ENCODE measurements around the gene FBXL17.

FBXL17 gene

GRCh38 chr5:107919361-107919760 is 462.5 kb downstream of the FBXL17 start:
- no peaks in the 10 kb centered on the region for H4K20me1 ChIP-seq (ENCODE audit: insufficient read depth, low read length)
- H2AFZ ChIP-seq (ENCODE audit: low read depth, low read length), result no peak overlapping the region
- no peak overlapping the region for H3K27ac ChIP-seq (ENCODE audit: low read length)
- no peaks in the 10 kb centered on the region for H3K36me3 ChIP-seq (replicated peaks; ENCODE audit: low read depth, low read length)
- H3K27me3 ChIP-seq (ENCODE audit: low read depth, low read length), result no peaks in the 10 kb centered on the region
- peaks cover 17% of the 10 kb centered on the region for H3K4me1 ChIP-seq (ENCODE audit: low read length)
- H3K4me2 ChIP-seq (ENCODE audit: low read length), result peak overlapping the region; percentile 56
- no peaks in the 10 kb centered on the region for H3K79me2 ChIP-seq (ENCODE audit: low read length)
- 0 out of 2 replicates have a peak overlapping the region, but pooled peaks have one; percentile 22 for H3K4me3 ChIP-seq (ENCODE audit: low read length)
- no peaks in the 10 kb centered on the region for H3K9me3 ChIP-seq (ENCODE audit: insufficient read depth, low read length)
- H3K9ac ChIP-seq (ENCODE audit: low read length), result no peak overlapping the region
- no peak for TF ChIP-seq EZH2phosphoT487 (IDR thresholded peaks at IDR 0.05; ENCODE audit: low read depth)
- TF ChIP-seq, protein P1, sequence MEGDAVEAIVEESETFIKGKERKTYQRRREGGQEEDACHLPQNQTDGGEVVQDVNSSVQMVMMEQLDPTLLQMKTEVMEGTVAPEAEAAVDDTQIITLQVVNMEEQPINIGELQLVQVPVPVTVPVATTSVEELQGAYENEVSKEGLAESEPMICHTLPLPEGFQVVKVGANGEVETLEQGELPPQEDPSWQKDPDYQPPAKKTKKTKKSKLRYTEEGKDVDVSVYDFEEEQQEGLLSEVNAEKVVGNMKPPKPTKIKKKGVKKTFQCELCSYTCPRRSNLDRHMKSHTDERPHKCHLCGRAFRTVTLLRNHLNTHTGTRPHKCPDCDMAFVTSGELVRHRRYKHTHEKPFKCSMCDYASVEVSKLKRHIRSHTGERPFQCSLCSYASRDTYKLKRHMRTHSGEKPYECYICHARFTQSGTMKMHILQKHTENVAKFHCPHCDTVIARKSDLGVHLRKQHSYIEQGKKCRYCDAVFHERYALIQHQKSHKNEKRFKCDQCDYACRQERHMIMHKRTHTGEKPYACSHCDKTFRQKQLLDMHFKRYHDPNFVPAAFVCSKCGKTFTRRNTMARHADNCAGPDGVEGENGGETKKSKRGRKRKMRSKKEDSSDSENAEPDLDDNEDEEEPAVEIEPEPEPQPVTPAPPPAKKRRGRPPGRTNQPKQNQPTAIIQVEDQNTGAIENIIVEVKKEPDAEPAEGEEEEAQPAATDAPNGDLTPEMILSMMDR (IDR thresholded peaks at IDR 0.05; ENCODE audit: low read depth, low read length), result no peak

GRCh38 chr5:107917983-107918382 is 463.9 kb downstream of the FBXL17 start:
- Histone ChIP-seq H3K27ac (ENCODE audit: low read length) (no peak overlapping the region), H3K9me3 (ENCODE audit: insufficient read depth, low read length) (no peaks in the 10 kb centered on the region), H3K9ac (ENCODE audit: low read length) (no peak overlapping the region), H3K4me1 (ENCODE audit: low read length) (peaks cover 17% of the 10 kb centered on the region), H3K36me3 (replicated peaks; ENCODE audit: low read depth, low read length) (no peaks in the 10 kb centered on the region), H2AFZ (ENCODE audit: low read depth, low read length) (no peak overlapping the region), H3K4me3 (ENCODE audit: low read length) (no peak overlapping the region), H3K4me2 (ENCODE audit: low read length) (no peak overlapping the region), H3K27me3 (ENCODE audit: low read depth, low read length) (no peaks in the 10 kb centered on the region), H4K20me1 (ENCODE audit: insufficient read depth, low read length) (no peaks in the 10 kb centered on the region), H3K79me2 (ENCODE audit: low read length) (no peaks in the 10 kb centered on the region)
- TF ChIP-seq EZH2phosphoT487 (IDR thresholded peaks at IDR 0.05; ENCODE audit: low read depth), result no peak
- TF ChIP-seq, protein P1 (IDR thresholded peaks at IDR 0.05; ENCODE audit: low read depth, low read length), result no peak

DNA sequence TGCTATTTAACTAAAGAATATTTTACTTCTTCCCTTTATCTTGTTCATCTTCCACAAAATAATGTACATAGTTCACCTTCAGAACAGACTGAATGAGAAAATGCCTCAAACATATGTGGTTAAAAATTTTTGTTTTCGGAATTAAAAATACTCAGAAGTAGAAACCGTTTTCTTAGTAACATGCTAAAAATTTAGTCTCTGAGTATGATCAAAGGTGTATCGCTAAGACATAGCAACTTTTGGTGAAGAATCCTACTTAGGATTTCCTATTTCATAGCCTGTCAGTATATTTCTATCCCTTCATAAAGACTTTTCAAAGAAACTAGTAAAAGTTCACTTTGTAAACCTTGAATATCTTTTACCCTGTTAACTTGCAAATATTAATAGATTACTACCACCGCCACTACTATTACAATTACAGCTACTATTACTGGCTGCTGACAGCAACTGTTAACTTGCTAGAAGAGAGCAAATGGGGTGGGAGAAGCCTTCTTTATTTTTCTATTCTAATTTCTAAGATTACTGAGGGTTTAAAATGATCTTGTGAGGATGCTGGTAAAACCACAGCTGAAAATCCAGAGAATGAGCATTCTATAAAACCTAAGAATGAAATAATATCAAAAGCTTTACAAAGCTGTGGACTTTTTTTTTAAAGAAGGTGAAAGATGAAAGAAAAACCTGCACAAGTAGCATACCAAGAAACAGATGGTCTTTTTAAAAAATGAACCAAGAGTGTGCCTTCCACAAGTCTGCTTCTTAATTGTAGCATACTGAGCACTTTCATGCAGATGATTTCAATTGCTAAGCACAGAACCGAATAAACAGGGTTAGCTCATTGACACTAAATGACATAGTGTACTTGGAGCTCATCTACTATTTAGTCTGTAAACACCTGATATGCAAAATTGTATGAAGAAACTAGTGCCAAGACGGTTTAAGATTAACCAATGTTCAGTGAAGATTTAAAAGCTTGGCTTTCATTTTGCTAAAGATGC is 464.9 kb downstream of the FBXL17 start:
- H4K20me1 ChIP-seq (ENCODE audit: insufficient read depth, low read length), result no peaks in the 10 kb centered on the region

GRCh38 chr5:107915176-107915812 is 466.6 kb downstream of the FBXL17 start:
- no peak overlapping the region for H3K4me2 ChIP-seq (ENCODE audit: low read length)
- H2AFZ ChIP-seq (ENCODE audit: low read depth, low read length), result no peak overlapping the region
- no peaks in the 10 kb centered on the region for H3K9me3 ChIP-seq (ENCODE audit: insufficient read depth, low read length)
- H3K79me2 ChIP-seq (ENCODE audit: low read length), result no peaks in the 10 kb centered on the region
- TF ChIP-seq EZH2phosphoT487 (IDR thresholded peaks at IDR 0.05; ENCODE audit: low read depth), result no peak
- H3K36me3 ChIP-seq (replicated peaks; ENCODE audit: low read depth, low read length), result no peaks in the 10 kb centered on the region
- H3K27me3 ChIP-seq (ENCODE audit: low read depth, low read length), result no peaks in the 10 kb centered on the region
- no peaks in the 10 kb centered on the region for H4K20me1 ChIP-seq (ENCODE audit: insufficient read depth, low read length)
- no peak overlapping the region for H3K9ac ChIP-seq (ENCODE audit: low read length)
- no peak overlapping the region for H3K27ac ChIP-seq (ENCODE audit: low read length)
- H3K4me3 ChIP-seq (ENCODE audit: low read length), result no peak overlapping the region
- peaks cover 12% of the 10 kb centered on the region for H3K4me1 ChIP-seq (ENCODE audit: low read length)

More for the DNA sequence above, 464.9 kb downstream of the FBXL17 start:
- Histone ChIP-seq H3K4me3 (ENCODE audit: low read length) (no peak overlapping the region), H3K79me2 (ENCODE audit: low read length) (no peaks in the 10 kb centered on the region), H3K4me1 (ENCODE audit: low read length) (peaks cover 17% of the 10 kb centered on the region), H3K36me3 (replicated peaks; ENCODE audit: low read depth, low read length) (no peaks in the 10 kb centered on the region), H3K27ac (ENCODE audit: low read length) (no peak overlapping the region), H2AFZ (ENCODE audit: low read depth, low read length) (no peak overlapping the region), H3K4me2 (ENCODE audit: low read length) (no peak overlapping the region), H3K27me3 (ENCODE audit: low read depth, low read length) (no peaks in the 10 kb centered on the region), H3K9ac (ENCODE audit: low read length) (no peak overlapping the region), H3K9me3 (ENCODE audit: insufficient read depth, low read length) (no peaks in the 10 kb centered on the region)
- TF ChIP-seq EZH2phosphoT487 (IDR thresholded peaks at IDR 0.05; ENCODE audit: low read depth), result no peak

All from OCI-LY3 (cell line).